GM12878 (cell line): Measurements from ENCODE around the gene PSMB4. TPM values are rescaled to one million over a fixed set of nuclear protein-coding genes. Genes with fewer than 3 reads are reported as not detected.

Source experiments
- ATAC-seq: fragments of 200-7000 bp; cut with Tn5 transposase; 3 replicates; pipeline ENCODE4 v1.9.1; 2020; ENCODE audit warnings: mild to moderate bottlenecking, moderate library complexity
- BruUV-seq: library from RNA; stranded (reverse); fragments of 400-500 nt; replicated peaks from 2 replicates; lab custom pipeline; 2021; lab: Mats Ljungman, UMichigan
- CTCF ChIA-PET: fragments of 300-600 bp; sonication (Branson Sonifier 250); formaldehyde crosslinking; extraction: SDS; loops from one replicate; lab custom pipeline; 2021; ENCODE audit warnings: inconsistent platforms; lab: Yijun Ruan, JAX
- POLR2A ChIA-PET: fragments of 350-600 bp; formaldehyde crosslinking; extraction: SDS; loops from one replicate; lab custom pipeline; 2021; ENCODE audit warnings: inconsistent platforms; lab: Charles Lee
- RAD21 ChIA-PET: fragments of 300-600 bp; sonication (Branson Sonifier 250); formaldehyde crosslinking; loops from one replicate; lab custom pipeline; 2023; ENCODE audit warnings: antibody characterized with exemption; ENCODE audit not compliant: unreplicated experiment; lab: Charles Lee
- SMC1A ChIA-PET: fragments of 300-600 bp; sonication (Branson Sonifier 250); formaldehyde crosslinking; loops from one replicate; lab custom pipeline; 2023; ENCODE audit not compliant: unreplicated experiment, uncharacterized antibody; lab: Charles Lee
- DNase-seq: peaks from one replicate; pipeline ENCODE4 v3.0.0-alpha.2; 2011; ENCODE audit warnings: low read depth, low spot score
- FAIRE-seq: peaks from 3 replicates; lab custom pipeline; 2011; peaks lifted over from hg19 to GRCh38; lab: Jason Lieb, UNC
- H2AFZ ChIP-seq: 2 replicates; pipeline ENCODE4 v1.6.0; 2011; ENCODE audit warnings: low read depth, low read length, control low read depth; ENCODE audit not compliant: control insufficient read depth
- H3K27ac ChIP-seq: 2 replicates; pipeline ENCODE4 v1.5.1; 2011; ENCODE audit warnings: control low read depth; ENCODE audit not compliant: control insufficient read depth, insufficient read depth
- H3K27me3 ChIP-seq, 2 experiments: replicated peaks in 1 of 2; 2 replicates each; pipeline versions ENCODE4 v1.6.0 to v1.6.1; 2011; ENCODE audit warnings: low read length in 1 of 2; ENCODE audit not compliant: control insufficient read depth in 2 of 2, insufficient read depth in 2 of 2
- H3K36me3 ChIP-seq, 2 experiments: 2 replicates each; pipeline ENCODE4 v1.5.1; 2011; ENCODE audit warnings: low read length in 1 of 2; ENCODE audit not compliant: control insufficient read depth in 2 of 2, insufficient read depth in 2 of 2
- H3K4me1 ChIP-seq: 2 replicates; pipeline ENCODE4 v1.6.1; 2011; ENCODE audit warnings: mild to moderate bottlenecking, low read length, moderate library complexity, mixed read lengths; ENCODE audit not compliant: control insufficient read depth, insufficient read depth
- H3K4me2 ChIP-seq: 2 replicates; pipeline ENCODE4 v1.6.0; 2011; ENCODE audit warnings: control low read depth; ENCODE audit not compliant: control insufficient read depth, insufficient read depth
- H3K4me3 ChIP-seq: fragments of 200-600 bp; sonication (generic); 2 replicates; pipeline ENCODE4 v1.5.1; 2016
- H3K79me2 ChIP-seq: 2 replicates; pipeline ENCODE4 v1.6.0; 2011; ENCODE audit warnings: low read length; ENCODE audit not compliant: control insufficient read depth, insufficient read depth
- H3K9ac ChIP-seq: 2 replicates; pipeline ENCODE4 v1.8.0; 2011; ENCODE audit warnings: low read length, control low read depth, mixed read lengths; ENCODE audit not compliant: control insufficient read depth, insufficient read depth
- H3K9me3 ChIP-seq: replicated peaks from 3 replicates; pipeline ENCODE4 v1.5.1; 2011; ENCODE audit warnings: mild to moderate bottlenecking, low read length; ENCODE audit not compliant: control insufficient read depth, insufficient read depth
- H4K20me1 ChIP-seq: 2 replicates; pipeline ENCODE4 v1.6.0; 2011; ENCODE audit not compliant: control insufficient read depth, insufficient read depth
- CHD2 ChIP-seq: IDR thresholded peaks from 2 replicates; pipeline ENCODE4 v1.6.1; 2011; ENCODE audit warnings: low read depth, low read length, improper control_type of control experiment, borderline replicate concordance
- ETV6 ChIP-seq, 2 experiments: fragments of 450-650 bp in 1 of 2; IDR thresholded peaks in 1 of 2; conservative IDR thresholded peaks in 1 of 2; 2 replicates each; pipeline ENCODE4 v1.6.1; 2014; ENCODE audit warnings: antibody characterized with exemption in 1 of 2, borderline replicate concordance in 1 of 2, low read depth in 1 of 2, mild to moderate bottlenecking in 1 of 2, moderate library complexity in 1 of 2
- KDM1A ChIP-seq: fragments of 200-600 bp; sonication (generic); IDR thresholded peaks from 2 replicates; pipeline ENCODE4 v1.6.1; 2016; ENCODE audit warnings: borderline replicate concordance
- POLR2A ChIP-seq: IDR thresholded peaks from 2 replicates; pipeline ENCODE4 v1.6.1; 2011; ENCODE audit warnings: low read depth, mild to moderate bottlenecking, low read length
- SMC3 ChIP-seq: IDR thresholded peaks from 2 replicates; pipeline ENCODE4 v1.6.1; 2011; ENCODE audit warnings: low read length, improper control_type of control experiment, borderline replicate concordance
- SUZ12 ChIP-seq: fragments of 200-600 bp; sonication (generic); IDR thresholded peaks from one replicate; pipeline ENCODE4 v1.6.1; 2018; ENCODE audit warnings: antibody characterized with exemption, mild to moderate bottlenecking; ENCODE audit not compliant: unreplicated experiment
- TBL1XR1 ChIP-seq: IDR thresholded peaks from 2 replicates; pipeline ENCODE4 v1.6.1; 2012; ENCODE audit warnings: low read depth, low read length, improper control_type of control experiment
- in situ Hi-C: fragments of 300-500 bp; cut with MboI; formaldehyde crosslinking; loops from 9 replicates; pipeline ENCODE4 v1.14.3; 2018; ENCODE audit warnings: mixed read lengths
- intact Hi-C: fragments of 100-400 bp; cut with micrococcal nuclease; formaldehyde crosslinking; loops from one replicate; pipeline ENCODE4 v1.14.2; 2022; ENCODE audit not compliant: unreplicated experiment
- polyA plus RNA-seq, 11 experiments: library from polyadenylated mRNA; depleted of rRNA in 4 of 11; unstranded in 6 of 11; stranded (reverse) in 5 of 11; fragments of >200 nt; fragmentation: Nextera tagmentation in 4 of 11; fragmentation: Illumina TruSeq in 1 of 11; extraction: Ambion mirVana in 4 of 11; extraction: Trizol in 1 of 11; gene quantifications; 1 replicate in 1 of 11; 2 replicates in 10 of 11; pipeline versions ENCODE4 v1.2.1 to v1.2.3, GENCODE V29; 2011 to 2016; ENCODE audit warnings: inconsistent platforms in 2 of 11, missing spikeins in 2 of 11, low read depth in 1 of 11
- total RNA-seq, 4 experiments: library from RNA; depleted of rRNA in 3 of 4; stranded (reverse); fragments of >200 nt in 3 of 4; fragmentation: Illumina TruSeq in 1 of 4; extraction: Trizol in 1 of 4; gene quantifications; 2 replicates each; pipeline versions ENCODE4 v1.2.1 to v1.2.3, GENCODE V29; 2013 to 2021
- TF ChIP-seq, protein P1 (sequence below): fragments of 450-650 bp; IDR thresholded peaks from 2 replicates; pipeline ENCODE4 v1.6.1; 2018; ENCODE audit warnings: borderline replicate concordance, mild to moderate bottlenecking; ENCODE audit not compliant: partially characterized antibody
- TF ChIP-seq, protein P2 (sequence below), 3 experiments: IDR thresholded peaks in 2 of 3; conservative IDR thresholded peaks in 1 of 3; 2 replicates each; pipeline ENCODE4 v1.5.1; 2011; ENCODE audit warnings: low read depth in 3 of 3, low read length in 3 of 3, mild to moderate bottlenecking in 3 of 3, control low read depth in 2 of 3, moderate library complexity in 2 of 3, inconsistent platforms in 1 of 3, mixed read lengths in 1 of 3; ENCODE audit not compliant: control insufficient read depth in 2 of 3, insufficient read depth in 1 of 3; ENCODE audit errors: extremely low read depth in 1 of 3
- TF ChIP-seq, protein P3 (sequence below): fragments of 450-650 bp; IDR thresholded peaks from 2 replicates; pipeline ENCODE4 v1.6.1; 2017; ENCODE audit warnings: mild to moderate bottlenecking, moderate library complexity
- TF ChIP-seq, protein P4 (sequence below): fragments of 450-650 bp; IDR thresholded peaks from 2 replicates; pipeline ENCODE4 v1.6.1; 2016; ENCODE audit warnings: mild to moderate bottlenecking, moderate library complexity, borderline replicate concordance

The PSMB4 gene
- total and polyA plus RNA-seq, 10 of the 15 experiments (the other 5 are each of a cell fraction or from before 2014, with no cell fraction given), result 278 to 610 (median 421) TPM

DNA sequence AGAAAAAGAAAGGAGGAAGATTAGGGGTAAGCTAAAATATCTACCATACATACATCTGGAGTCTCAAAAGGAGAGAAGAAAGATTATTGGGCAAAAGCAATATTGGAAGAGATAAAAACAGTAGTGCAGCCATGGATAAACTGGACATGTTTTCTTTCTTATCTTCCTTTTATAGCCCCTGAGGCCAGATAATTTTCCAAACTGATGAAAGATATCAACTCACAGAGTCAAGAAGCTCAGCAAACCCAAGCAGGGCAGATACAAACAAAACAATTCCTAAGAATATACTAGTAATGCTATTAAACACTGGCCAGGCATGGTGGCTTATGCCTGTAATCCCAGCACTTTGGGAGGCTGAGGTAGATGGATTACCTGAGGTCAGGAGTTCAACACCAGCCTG lies 5.8 kb upstream of the PSMB4 start:
- intact Hi-C loops (no loop called here), in situ Hi-C loops (no loop called here)
- H3K9me3 ChIP-seq, result no peaks in the 10 kb centered on the region
- FAIRE-seq (no peak), DNase-seq (no peak), ATAC-seq (no peak)
- no TSS peak for BruUV-seq
- no peak overlapping the region for H2AFZ ChIP-seq
- no peak overlapping the region for H3K9ac ChIP-seq
- H3K27me3 ChIP-seq, result no peaks in the 10 kb centered on the region
- ChIA-PET CTCF (interaction anchor here (0.8 to 4.2 kb wide), 3 partner anchors 14 to 93 kb away, joined by 3 to 21 read pairs (median 4); no protein-coding TSS in a partner anchor), SMC1A (interaction anchor here (1.5 kb wide), 1 partner anchor 11 kb away, joined by 3 read pairs; no protein-coding TSS in a partner anchor), POLR2A (no interaction called here), RAD21 (no interaction called here)
- no peak overlapping the region for H3K4me2 ChIP-seq
- H3K36me3 ChIP-seq, result no peaks in the 10 kb centered on the region
- H3K4me1 ChIP-seq, result no peaks in the 10 kb centered on the region; the same call in 1 of the 2 replicates
- no peaks in the 10 kb centered on the region for H3K79me2 ChIP-seq
- no peak overlapping the region for H3K27ac ChIP-seq
- no peak overlapping the region for H3K4me3 ChIP-seq
- H4K20me1 ChIP-seq, result no peaks in the 10 kb centered on the region
- TF ChIP-seq, protein P1, sequence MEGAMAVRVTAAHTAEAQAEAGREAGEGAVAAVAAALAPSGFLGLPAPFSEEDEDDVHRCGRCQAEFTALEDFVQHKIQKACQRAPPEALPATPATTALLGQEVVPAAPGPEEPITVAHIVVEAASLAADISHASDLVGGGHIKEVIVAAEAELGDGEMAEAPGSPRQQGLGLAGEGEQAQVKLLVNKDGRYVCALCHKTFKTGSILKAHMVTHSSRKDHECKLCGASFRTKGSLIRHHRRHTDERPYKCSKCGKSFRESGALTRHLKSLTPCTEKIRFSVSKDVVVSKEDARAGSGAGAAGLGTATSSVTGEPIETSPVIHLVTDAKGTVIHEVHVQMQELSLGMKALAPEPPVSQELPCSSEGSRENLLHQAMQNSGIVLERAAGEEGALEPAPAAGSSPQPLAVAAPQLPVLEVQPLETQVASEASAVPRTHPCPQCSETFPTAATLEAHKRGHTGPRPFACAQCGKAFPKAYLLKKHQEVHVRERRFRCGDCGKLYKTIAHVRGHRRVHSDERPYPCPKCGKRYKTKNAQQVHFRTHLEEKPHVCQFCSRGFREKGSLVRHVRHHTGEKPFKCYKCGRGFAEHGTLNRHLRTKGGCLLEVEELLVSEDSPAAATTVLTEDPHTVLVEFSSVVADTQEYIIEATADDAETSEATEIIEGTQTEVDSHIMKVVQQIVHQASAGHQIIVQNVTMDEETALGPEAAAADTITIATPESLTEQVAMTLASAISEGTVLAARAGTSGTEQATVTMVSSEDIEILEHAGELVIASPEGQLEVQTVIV, result no peak
- TF ChIP-seq SUZ12 (no peak), CHD2 (no peak), ETV6 (conservative IDR thresholded peaks at IDR 0.05 in 1 of 2, IDR thresholded peaks at IDR 0.05 in 1 of 2; ENCODE audit: borderline replicate concordance in 1 of 2, low read depth in 1 of 2) (no peak), SMC3 (no peak), TBL1XR1 (no peak), POLR2A (no peak), KDM1A (no peak)
- TF ChIP-seq, protein P2, sequence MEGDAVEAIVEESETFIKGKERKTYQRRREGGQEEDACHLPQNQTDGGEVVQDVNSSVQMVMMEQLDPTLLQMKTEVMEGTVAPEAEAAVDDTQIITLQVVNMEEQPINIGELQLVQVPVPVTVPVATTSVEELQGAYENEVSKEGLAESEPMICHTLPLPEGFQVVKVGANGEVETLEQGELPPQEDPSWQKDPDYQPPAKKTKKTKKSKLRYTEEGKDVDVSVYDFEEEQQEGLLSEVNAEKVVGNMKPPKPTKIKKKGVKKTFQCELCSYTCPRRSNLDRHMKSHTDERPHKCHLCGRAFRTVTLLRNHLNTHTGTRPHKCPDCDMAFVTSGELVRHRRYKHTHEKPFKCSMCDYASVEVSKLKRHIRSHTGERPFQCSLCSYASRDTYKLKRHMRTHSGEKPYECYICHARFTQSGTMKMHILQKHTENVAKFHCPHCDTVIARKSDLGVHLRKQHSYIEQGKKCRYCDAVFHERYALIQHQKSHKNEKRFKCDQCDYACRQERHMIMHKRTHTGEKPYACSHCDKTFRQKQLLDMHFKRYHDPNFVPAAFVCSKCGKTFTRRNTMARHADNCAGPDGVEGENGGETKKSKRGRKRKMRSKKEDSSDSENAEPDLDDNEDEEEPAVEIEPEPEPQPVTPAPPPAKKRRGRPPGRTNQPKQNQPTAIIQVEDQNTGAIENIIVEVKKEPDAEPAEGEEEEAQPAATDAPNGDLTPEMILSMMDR (IDR thresholded peaks at IDR 0.05 in 2 of 3, conservative IDR thresholded peaks at IDR 0.05 in 1 of 3; ENCODE audit: control insufficient read depth in 2 of 3, extremely low read depth in 1 of 3, insufficient read depth in 1 of 3, low read depth in 3 of 3, low read length in 3 of 3), result no peak
- TF ChIP-seq, protein P3, sequence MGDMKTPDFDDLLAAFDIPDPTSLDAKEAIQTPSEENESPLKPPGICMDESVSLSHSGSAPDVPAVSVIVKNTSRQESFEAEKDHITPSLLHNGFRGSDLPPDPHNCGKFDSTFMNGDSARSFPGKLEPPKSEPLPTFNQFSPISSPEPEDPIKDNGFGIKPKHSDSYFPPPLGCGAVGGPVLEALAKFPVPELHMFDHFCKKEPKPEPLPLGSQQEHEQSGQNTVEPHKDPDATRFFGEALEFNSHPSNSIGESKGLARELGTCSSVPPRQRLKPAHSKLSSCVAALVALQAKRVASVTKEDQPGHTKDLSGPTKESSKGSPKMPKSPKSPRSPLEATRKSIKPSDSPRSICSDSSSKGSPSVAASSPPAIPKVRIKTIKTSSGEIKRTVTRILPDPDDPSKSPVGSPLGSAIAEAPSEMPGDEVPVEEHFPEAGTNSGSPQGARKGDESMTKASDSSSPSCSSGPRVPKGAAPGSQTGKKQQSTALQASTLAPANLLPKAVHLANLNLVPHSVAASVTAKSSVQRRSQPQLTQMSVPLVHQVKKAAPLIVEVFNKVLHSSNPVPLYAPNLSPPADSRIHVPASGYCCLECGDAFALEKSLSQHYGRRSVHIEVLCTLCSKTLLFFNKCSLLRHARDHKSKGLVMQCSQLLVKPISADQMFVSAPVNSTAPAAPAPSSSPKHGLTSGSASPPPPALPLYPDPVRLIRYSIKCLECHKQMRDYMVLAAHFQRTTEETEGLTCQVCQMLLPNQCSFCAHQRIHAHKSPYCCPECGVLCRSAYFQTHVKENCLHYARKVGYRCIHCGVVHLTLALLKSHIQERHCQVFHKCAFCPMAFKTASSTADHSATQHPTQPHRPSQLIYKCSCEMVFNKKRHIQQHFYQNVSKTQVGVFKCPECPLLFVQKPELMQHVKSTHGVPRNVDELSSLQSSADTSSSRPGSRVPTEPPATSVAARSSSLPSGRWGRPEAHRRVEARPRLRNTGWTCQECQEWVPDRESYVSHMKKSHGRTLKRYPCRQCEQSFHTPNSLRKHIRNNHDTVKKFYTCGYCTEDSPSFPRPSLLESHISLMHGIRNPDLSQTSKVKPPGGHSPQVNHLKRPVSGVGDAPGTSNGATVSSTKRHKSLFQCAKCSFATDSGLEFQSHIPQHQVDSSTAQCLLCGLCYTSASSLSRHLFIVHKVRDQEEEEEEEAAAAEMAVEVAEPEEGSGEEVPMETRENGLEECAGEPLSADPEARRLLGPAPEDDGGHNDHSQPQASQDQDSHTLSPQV, result no peak
- TF ChIP-seq, protein P4, sequence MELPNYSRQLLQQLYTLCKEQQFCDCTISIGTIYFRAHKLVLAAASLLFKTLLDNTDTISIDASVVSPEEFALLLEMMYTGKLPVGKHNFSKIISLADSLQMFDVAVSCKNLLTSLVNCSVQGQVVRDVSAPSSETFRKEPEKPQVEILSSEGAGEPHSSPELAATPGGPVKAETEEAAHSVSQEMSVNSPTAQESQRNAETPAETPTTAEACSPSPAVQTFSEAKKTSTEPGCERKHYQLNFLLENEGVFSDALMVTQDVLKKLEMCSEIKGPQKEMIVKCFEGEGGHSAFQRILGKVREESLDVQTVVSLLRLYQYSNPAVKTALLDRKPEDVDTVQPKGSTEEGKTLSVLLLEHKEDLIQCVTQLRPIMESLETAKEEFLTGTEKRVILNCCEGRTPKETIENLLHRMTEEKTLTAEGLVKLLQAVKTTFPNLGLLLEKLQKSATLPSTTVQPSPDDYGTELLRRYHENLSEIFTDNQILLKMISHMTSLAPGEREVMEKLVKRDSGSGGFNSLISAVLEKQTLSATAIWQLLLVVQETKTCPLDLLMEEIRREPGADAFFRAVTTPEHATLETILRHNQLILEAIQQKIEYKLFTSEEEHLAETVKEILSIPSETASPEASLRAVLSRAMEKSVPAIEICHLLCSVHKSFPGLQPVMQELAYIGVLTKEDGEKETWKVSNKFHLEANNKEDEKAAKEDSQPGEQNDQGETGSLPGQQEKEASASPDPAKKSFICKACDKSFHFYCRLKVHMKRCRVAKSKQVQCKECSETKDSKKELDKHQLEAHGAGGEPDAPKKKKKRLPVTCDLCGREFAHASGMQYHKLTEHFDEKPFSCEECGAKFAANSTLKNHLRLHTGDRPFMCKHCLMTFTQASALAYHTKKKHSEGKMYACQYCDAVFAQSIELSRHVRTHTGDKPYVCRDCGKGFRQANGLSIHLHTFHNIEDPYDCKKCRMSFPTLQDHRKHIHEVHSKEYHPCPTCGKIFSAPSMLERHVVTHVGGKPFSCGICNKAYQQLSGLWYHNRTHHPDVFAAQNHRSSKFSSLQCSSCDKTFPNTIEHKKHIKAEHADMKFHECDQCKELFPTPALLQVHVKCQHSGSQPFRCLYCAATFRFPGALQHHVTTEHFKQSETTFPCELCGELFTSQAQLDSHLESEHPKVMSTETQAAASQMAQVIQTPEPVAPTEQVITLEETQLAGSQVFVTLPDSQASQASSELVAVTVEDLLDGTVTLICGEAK, result no peak
